HG03378 (cell line): ENCODE data around the gene ATP1B1.

ENCODE experiments used
- ATAC-seq: cut with Tn5 transposase; IDR thresholded peaks from one replicate; pipeline ENCODE4 v1.9.1; 2021; ENCODE audit warnings: mild to moderate bottlenecking, moderate library complexity; ENCODE audit not compliant: unreplicated experiment

The ATP1B1 gene

GRCh38 chr1:169092399-169092798 is 14.1 kb upstream of the ATP1B1 start:
- ATAC-seq = no peak

- no peak for ATAC-seq
Observed at GRCh38 chr1:169094897-169095569, 11.5 kb upstream of the ATP1B1 start.

GRCh38 chr1:169098380-169098779 is 8.1 kb upstream of the ATP1B1 start:
- no peak for ATAC-seq

- no peak for ATAC-seq
Observed at GRCh38 chr1:169099561-169099960, 6.9 kb upstream of the ATP1B1 start.

- no peak for ATAC-seq
Observed at GRCh38 chr1:169100208-169100607, 6.3 kb upstream of the ATP1B1 start.

- no peak for ATAC-seq
Observed at GRCh38 chr1:169100651-169101088, 5.8 kb upstream of the ATP1B1 start.

- ATAC-seq = no peak
Observed at GRCh38 chr1:169102567-169102966, 3.9 kb upstream of the ATP1B1 start.

GRCh38 chr1:169103002-169103401 is 3.5 kb upstream of the ATP1B1 start:
- no peak for ATAC-seq

- ATAC-seq = no peak
Observed at GRCh38 chr1:169103480-169103893, 3.0 kb upstream of the ATP1B1 start.

- no peak for ATAC-seq
Observed at GRCh38 chr1:169105087-169105433, 1.4 kb upstream of the ATP1B1 start.

GRCh38 chr1:169105434-169106094 is 926 bp upstream of the ATP1B1 start:
- peak; percentile 11 for ATAC-seq

GRCh38 chr1:169106921-169107602 is 572 bp downstream of the ATP1B1 start:
- ATAC-seq = peak; percentile 2

GRCh38 chr1:169107603-169108208 is 1.2 kb downstream of the ATP1B1 start:
- no peak for ATAC-seq

- no peak for ATAC-seq
Observed at GRCh38 chr1:169108223-169108622, 1.7 kb downstream of the ATP1B1 start.

- no peak for ATAC-seq
Observed at GRCh38 chr1:169108863-169109560, 2.5 kb downstream of the ATP1B1 start.

- no peak for ATAC-seq
Observed at GRCh38 chr1:169109561-169110134, 3.2 kb downstream of the ATP1B1 start.

- no peak for ATAC-seq
Observed at GRCh38 chr1:169110236-169110635, 3.7 kb downstream of the ATP1B1 start.

GRCh38 chr1:169110689-169111447 is 4.4 kb downstream of the ATP1B1 start:
- ATAC-seq = no peak

GRCh38 chr1:169111472-169111871 is 5.0 kb downstream of the ATP1B1 start:
- no peak for ATAC-seq

- ATAC-seq = no peak
Observed at GRCh38 chr1:169112241-169112640, 5.8 kb downstream of the ATP1B1 start.
